Vagina (tissue), 2 donors: ENCODE data around the gene SLC12A8.

Experiments used
- POLR2A ChIP-seq, 2 donors: fragments of 450-650 bp; IDR thresholded peaks; one replicate each; pipeline ENCODE4 v1.6.1; 2017; ENCODE audit warnings: antibody characterized with exemption in 2 of 2, mild to moderate bottlenecking in 2 of 2, moderate library complexity in 2 of 2
- TF ChIP-seq, protein P1 (sequence below), 3 experiments: fragments of 450-650 bp in 2 of 3; fragments of 200-600 bp in 1 of 3; sonication (generic) in 1 of 3; IDR thresholded peaks; one replicate each; pipeline ENCODE4 v1.5.1; 2017 to 2019; ENCODE audit warnings: antibody characterized with exemption in 3 of 3, mild to moderate bottlenecking in 2 of 3, moderate library complexity in 2 of 3

DNA sequence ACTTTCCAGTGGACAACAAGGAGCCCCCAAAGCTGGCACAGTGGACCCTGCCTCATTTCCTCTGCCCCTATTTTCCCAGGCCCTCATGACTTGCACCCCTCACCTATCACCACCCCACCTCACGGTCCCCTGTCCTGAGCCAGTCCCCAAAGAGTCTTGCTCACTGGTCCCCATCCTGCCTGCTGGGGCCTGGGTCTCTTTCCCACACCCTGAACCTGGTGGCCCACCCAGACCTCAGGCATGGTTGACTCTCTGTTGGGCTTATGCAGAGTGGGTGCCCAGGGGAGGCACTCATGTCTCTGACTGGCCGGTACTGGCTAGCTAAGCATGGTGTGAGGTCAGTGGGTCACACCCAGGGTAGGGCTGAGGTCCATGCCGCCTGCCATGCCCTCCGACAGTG, 73.2 kb downstream of the SLC12A8 start:
- TF ChIP-seq, protein P1, sequence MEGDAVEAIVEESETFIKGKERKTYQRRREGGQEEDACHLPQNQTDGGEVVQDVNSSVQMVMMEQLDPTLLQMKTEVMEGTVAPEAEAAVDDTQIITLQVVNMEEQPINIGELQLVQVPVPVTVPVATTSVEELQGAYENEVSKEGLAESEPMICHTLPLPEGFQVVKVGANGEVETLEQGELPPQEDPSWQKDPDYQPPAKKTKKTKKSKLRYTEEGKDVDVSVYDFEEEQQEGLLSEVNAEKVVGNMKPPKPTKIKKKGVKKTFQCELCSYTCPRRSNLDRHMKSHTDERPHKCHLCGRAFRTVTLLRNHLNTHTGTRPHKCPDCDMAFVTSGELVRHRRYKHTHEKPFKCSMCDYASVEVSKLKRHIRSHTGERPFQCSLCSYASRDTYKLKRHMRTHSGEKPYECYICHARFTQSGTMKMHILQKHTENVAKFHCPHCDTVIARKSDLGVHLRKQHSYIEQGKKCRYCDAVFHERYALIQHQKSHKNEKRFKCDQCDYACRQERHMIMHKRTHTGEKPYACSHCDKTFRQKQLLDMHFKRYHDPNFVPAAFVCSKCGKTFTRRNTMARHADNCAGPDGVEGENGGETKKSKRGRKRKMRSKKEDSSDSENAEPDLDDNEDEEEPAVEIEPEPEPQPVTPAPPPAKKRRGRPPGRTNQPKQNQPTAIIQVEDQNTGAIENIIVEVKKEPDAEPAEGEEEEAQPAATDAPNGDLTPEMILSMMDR (IDR thresholded peaks at IDR 0.05), result no peak
- no peak for TF ChIP-seq POLR2A (IDR thresholded peaks at IDR 0.05)
